ENCODE results near the gene COL17A1.

DNA sequence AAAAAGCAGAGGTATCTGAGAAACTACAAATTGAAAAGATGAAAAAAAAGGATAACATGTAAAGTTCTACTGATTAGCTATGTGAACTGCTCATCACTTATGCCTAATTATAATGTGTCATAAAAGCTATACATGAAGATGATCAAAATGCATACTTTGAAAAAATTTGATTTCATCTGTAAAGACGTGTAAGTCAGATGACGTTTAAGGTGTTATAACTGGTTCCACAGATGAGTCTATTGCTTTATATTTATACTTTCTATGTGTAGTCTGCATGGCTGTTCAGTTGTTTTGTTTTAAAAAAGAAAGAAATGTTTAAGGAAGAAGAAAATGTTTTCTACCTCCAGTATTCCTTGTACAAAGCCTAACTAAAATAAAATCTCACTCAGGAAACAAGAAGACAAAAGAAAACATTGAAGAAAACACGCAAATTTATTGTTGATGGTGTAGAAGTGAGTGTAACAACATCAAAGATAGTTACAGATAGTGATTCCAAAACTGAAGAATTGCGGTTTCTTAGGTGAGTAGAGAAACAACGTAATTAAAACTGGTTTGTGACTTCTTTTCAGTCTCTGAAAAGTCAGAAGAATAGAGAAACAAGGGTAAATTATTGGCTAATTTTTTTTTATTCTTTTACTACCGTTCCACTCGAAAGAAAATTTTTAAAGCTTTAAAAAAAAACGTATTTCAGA lies 80.4 kb downstream of the COL17A1 start:
- TF ChIP-seq, protein P1, sequence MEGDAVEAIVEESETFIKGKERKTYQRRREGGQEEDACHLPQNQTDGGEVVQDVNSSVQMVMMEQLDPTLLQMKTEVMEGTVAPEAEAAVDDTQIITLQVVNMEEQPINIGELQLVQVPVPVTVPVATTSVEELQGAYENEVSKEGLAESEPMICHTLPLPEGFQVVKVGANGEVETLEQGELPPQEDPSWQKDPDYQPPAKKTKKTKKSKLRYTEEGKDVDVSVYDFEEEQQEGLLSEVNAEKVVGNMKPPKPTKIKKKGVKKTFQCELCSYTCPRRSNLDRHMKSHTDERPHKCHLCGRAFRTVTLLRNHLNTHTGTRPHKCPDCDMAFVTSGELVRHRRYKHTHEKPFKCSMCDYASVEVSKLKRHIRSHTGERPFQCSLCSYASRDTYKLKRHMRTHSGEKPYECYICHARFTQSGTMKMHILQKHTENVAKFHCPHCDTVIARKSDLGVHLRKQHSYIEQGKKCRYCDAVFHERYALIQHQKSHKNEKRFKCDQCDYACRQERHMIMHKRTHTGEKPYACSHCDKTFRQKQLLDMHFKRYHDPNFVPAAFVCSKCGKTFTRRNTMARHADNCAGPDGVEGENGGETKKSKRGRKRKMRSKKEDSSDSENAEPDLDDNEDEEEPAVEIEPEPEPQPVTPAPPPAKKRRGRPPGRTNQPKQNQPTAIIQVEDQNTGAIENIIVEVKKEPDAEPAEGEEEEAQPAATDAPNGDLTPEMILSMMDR (IDR thresholded peaks at IDR 0.05), result no peak
- TF ChIP-seq POLR2A (IDR thresholded peaks at IDR 0.05) (no peak), POLR2AphosphoS5 (IDR thresholded peaks at IDR 0.05) (no peak)

Measured in transverse colon (tissue), 4 donors.